Measurements from ENCODE around the gene FXYD4. TPM values are rescaled to one million over a fixed set of nuclear protein-coding genes. Genes with fewer than 3 reads are reported as not detected.

The FXYD4 gene
- polyA plus RNA-seq, 1 donor (not counting 4 experiments of a cell fraction or from before 2014, with no cell fraction given) = not detected

DNA sequence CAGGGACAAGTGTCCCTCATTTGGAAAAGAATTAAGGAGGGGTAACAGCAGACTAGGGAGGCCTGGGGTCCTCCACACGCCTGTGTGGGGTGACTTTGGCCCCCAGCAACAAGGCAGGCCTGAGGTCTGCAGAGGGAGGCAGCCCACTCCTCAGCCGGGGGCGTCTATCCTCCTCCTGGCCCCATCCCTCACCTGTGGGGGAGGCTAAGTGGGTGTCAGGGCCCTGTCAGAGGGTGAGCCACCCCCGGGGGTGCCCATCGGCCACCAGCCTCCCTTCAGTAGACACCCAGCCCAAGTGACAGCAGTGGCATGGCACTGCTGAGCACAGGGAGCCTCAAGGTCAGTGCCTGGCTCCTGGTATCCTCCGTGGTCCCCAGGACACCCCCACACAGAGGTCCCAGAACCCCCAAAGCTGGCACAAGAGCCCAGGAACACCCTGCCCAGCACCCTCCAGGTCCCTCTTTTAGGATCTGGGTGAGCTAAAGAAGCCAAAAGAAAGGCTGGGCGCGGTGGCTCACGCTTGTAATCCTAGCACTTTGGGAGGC, 693 bp upstream of the FXYD4 start:
- H3K4me2 ChIP-seq (ENCODE audit: control insufficient read depth, extremely low read depth, insufficient read depth, low read depth, low read length) = no peak overlapping the region
- H3K4me1 ChIP-seq (ENCODE audit: control insufficient read depth, extremely low read depth, insufficient read depth, low read length) = no peaks in the 10 kb centered on the region
- H2AFZ ChIP-seq (ENCODE audit: control insufficient read depth, low read length) = no peak overlapping the region
- H3K4me3 ChIP-seq (ENCODE audit: control insufficient read depth in 2 of 3, extremely low read depth in 1 of 3, insufficient read depth in 2 of 3, low read depth in 1 of 3, low read length in 3 of 3) = no peak overlapping the region
- TF ChIP-seq CTCF (optimal IDR thresholded peaks at IDR 0.05 in 1 of 3, IDR thresholded peaks at IDR 0.05 in 1 of 3, conservative IDR thresholded peaks at IDR 0.05 in 1 of 3; ENCODE audit: extremely low read depth in 1 of 3, insufficient read depth in 2 of 3, low read length in 3 of 3) (no peak), EZH2 (IDR thresholded peaks at IDR 0.05; ENCODE audit: low read length) (no peak)
- H4K20me1 ChIP-seq (ENCODE audit: control insufficient read depth, extremely low read depth, insufficient read depth, low read length) = no peaks in the 10 kb centered on the region
- H3K79me2 ChIP-seq (ENCODE audit: control insufficient read depth, insufficient read depth, low read length) = no peaks in the 10 kb centered on the region
- H3K9ac ChIP-seq (ENCODE audit: control insufficient read depth, extremely low read depth, insufficient read depth, low read length) = no peak overlapping the region
- FAIRE-seq (no peak), DNase-seq (ENCODE audit: low read depth, low spot score) (no peak)
- H3K27me3 ChIP-seq (ENCODE audit: control insufficient read depth, extremely low read depth, insufficient read depth, low read length) = no peaks in the 10 kb centered on the region
- H3K27ac ChIP-seq (ENCODE audit: control insufficient read depth, insufficient read depth, low read length) = no peak overlapping the region
- H3K36me3 ChIP-seq (ENCODE audit: control insufficient read depth in 2 of 2, extremely low read depth in 1 of 2, insufficient read depth in 2 of 2, low read length in 2 of 2) = no peaks in the 10 kb centered on the region
- dilution Hi-C loops (cut with MboI; ENCODE audit: extremely low pct_ligation_motif_present, low sequenced_read_pairs) = no loop called here
- no peaks in the 10 kb centered on the region for H3K9me3 ChIP-seq (ENCODE audit: control insufficient read depth, low read depth, low read length)
- H3K9me1 ChIP-seq (ENCODE audit: control insufficient read depth, extremely low read depth, insufficient read depth, low read length) = no peaks in the 10 kb centered on the region

- Histone ChIP-seq H3K79me2 (ENCODE audit: control insufficient read depth, insufficient read depth, low read length) (no peaks in the 10 kb centered on the region), H3K4me3 (ENCODE audit: control insufficient read depth in 2 of 3, extremely low read depth in 1 of 3, insufficient read depth in 2 of 3, low read depth in 1 of 3, low read length in 3 of 3) (no peak overlapping the region), H3K9me3 (ENCODE audit: control insufficient read depth, low read depth, low read length) (no peaks in the 10 kb centered on the region), H3K27ac (ENCODE audit: control insufficient read depth, insufficient read depth, low read length) (no peak overlapping the region), H3K9me1 (ENCODE audit: control insufficient read depth, extremely low read depth, insufficient read depth, low read length) (no peaks in the 10 kb centered on the region), H2AFZ (ENCODE audit: control insufficient read depth, low read length) (no peak overlapping the region), H3K27me3 (ENCODE audit: control insufficient read depth, extremely low read depth, insufficient read depth, low read length) (no peaks in the 10 kb centered on the region), H3K4me2 (ENCODE audit: control insufficient read depth, extremely low read depth, insufficient read depth, low read depth, low read length) (no peak overlapping the region), H3K9ac (ENCODE audit: control insufficient read depth, extremely low read depth, insufficient read depth, low read length) (no peak overlapping the region), H4K20me1 (ENCODE audit: control insufficient read depth, extremely low read depth, insufficient read depth, low read length) (no peaks in the 10 kb centered on the region), H3K36me3 (ENCODE audit: control insufficient read depth in 2 of 2, extremely low read depth in 1 of 2, insufficient read depth in 2 of 2, low read length in 2 of 2) (no peaks in the 10 kb centered on the region), H3K4me1 (ENCODE audit: control insufficient read depth, extremely low read depth, insufficient read depth, low read length) (no peaks in the 10 kb centered on the region)
- no peak for TF ChIP-seq CTCF (optimal IDR thresholded peaks at IDR 0.05 in 1 of 3, IDR thresholded peaks at IDR 0.05 in 1 of 3, conservative IDR thresholded peaks at IDR 0.05 in 1 of 3; ENCODE audit: extremely low read depth in 1 of 3, insufficient read depth in 2 of 3, low read length in 3 of 3)
- TF ChIP-seq EZH2 (IDR thresholded peaks at IDR 0.05; ENCODE audit: low read length) = no peak
- dilution Hi-C loops (cut with MboI; ENCODE audit: extremely low pct_ligation_motif_present, low sequenced_read_pairs) = no loop called here
- FAIRE-seq = no peak
- DNase-seq (ENCODE audit: low read depth, low spot score) = no peak
Measured at GRCh38 chr10:43372765-43373361, 1.4 kb downstream of the FXYD4 start.
